ENCODE data around the gene LKAAEAR1. TPM values are rescaled to one million over a fixed set of nuclear protein-coding genes. Genes with fewer than 3 reads are reported as not detected.

LKAAEAR1 gene
- total RNA-seq, 1 donor from 2014 or later = 0.31 TPM

- Mint-ChIP-seq H3K36me3 (ENCODE audit: low read depth) (peaks cover 20% of the 10 kb centered on the region), H3K9me3 (no peaks in the 10 kb centered on the region), H3K4me3 (peak within 1 kb of the TSS; percentile 87), H3K4me1 (peaks cover 68% of the 10 kb centered on the region), H3K27me3 (peaks cover 3% of the 10 kb centered on the region), H3K27ac (peak within 1 kb of the TSS; percentile 89)
- POLR2A ChIA-PET = interaction anchor here (0.6 to 8.1 kb wide), 19 partner anchors 13 to 559 kb away, joined by 3 to 77 read pairs (median 6); partner anchors contain the start of genes LIME1, NPBWR2, PCMTD2 and PPDPF
- CTCF ChIA-PET = interaction anchor here (0.8 to 7.5 kb wide), 4 partner anchors 10 to 106 kb away, joined by 3 to 80 read pairs (median 3); partner anchors contain the start of gene TCEA2
- peak; percentile 49 for ATAC-seq (ENCODE audit: low read depth)
- DNase-seq = peak; percentile 86
- no peak for TF ChIP-seq CTCF (IDR thresholded peaks at IDR 0.05)
- intact Hi-C loops (cut with micrococcal nuclease) = loop anchor here (1.0 to 5.0 kb wide), 2 partner anchors 21 to 97 kb away; partner anchors contain the start of gene PRPF6
Measured at GRCh38 chr20:64079273-64080012, 4.8 kb downstream of the LKAAEAR1 start, which contains the start of gene RGS19. Gene RGS19, minus strand, starts transcription at chr20:64079518. Its CDS starts 2,632 bp downstream, at chr20:64076886.

GRCh38 chr20:64078934-64079272 lies 5.3 kb downstream of the LKAAEAR1 start:
- Mint-ChIP-seq H3K27me3 (no peaks in the 10 kb centered on the region), H3K4me3 (peak overlapping the region; percentile 87), H3K36me3 (ENCODE audit: low read depth) (peaks cover 25% of the 10 kb centered on the region), H3K4me1 (peaks cover 66% of the 10 kb centered on the region), H3K27ac (peak overlapping the region; percentile 89), H3K9me3 (no peaks in the 10 kb centered on the region)
- DNase-seq (no peak), ATAC-seq (ENCODE audit: low read depth) (no peak)
- ChIA-PET POLR2A (interaction anchor here (0.6 to 8.1 kb wide), 16 partner anchors 12 to 558 kb away, joined by 3 to 77 read pairs (median 6); partner anchors contain the start of genes LIME1, NPBWR2, PCMTD2 and PPDPF), CTCF (interaction anchor here (0.8 to 7.5 kb wide), 3 partner anchors 9 to 42 kb away, joined by 3 to 80 read pairs (median 3); partner anchors contain the start of gene TCEA2)
- intact Hi-C loops (cut with micrococcal nuclease) = loop anchor here (1.0 to 5.0 kb wide), 3 partner anchors 16 to 97 kb away; partner anchors contain the start of genes PRPF6 and TCEA2
- TF ChIP-seq CTCF (IDR thresholded peaks at IDR 0.05) = no peak

- intact Hi-C loops (cut with micrococcal nuclease) = loop anchor here (1.0 to 5.0 kb wide), 2 partner anchors 15 to 96 kb away; partner anchors contain the start of genes PRPF6 and TCEA2
- peak overlapping the region; percentile 89 for H3K27ac Mint-ChIP-seq
- H3K27me3 Mint-ChIP-seq = no peaks in the 10 kb centered on the region
- DNase-seq (peak; percentile 63), ATAC-seq (ENCODE audit: low read depth) (peak; percentile 49)
- ChIA-PET POLR2A (interaction anchor here (0.6 to 8.1 kb wide), 11 partner anchors 12 to 558 kb away, joined by 3 to 77 read pairs (median 8); partner anchors contain the start of genes NPBWR2, PPDPF, PRPF6 and SAMD10), CTCF (interaction anchor here (0.9 to 2.8 kb wide), 4 partner anchors 12 to 97 kb away, joined by 3 to 13 read pairs (median 6); partner anchors contain the start of gene PRPF6)
- no peaks in the 10 kb centered on the region for H3K9me3 Mint-ChIP-seq
- H3K4me1 Mint-ChIP-seq = peaks cover 66% of the 10 kb centered on the region
- peaks cover 33% of the 10 kb centered on the region for H3K36me3 Mint-ChIP-seq (ENCODE audit: low read depth)
- H3K4me3 Mint-ChIP-seq = peak overlapping the region; percentile 87
- TF ChIP-seq CTCF (IDR thresholded peaks at IDR 0.05) = no peak
Measured at GRCh38 chr20:64077876-64078551, 6.2 kb downstream of the LKAAEAR1 start.

GRCh38 chr20:64077541-64077875 lies 6.7 kb downstream of the LKAAEAR1 start:
- Mint-ChIP-seq H3K27ac (peak overlapping the region; percentile 89), H3K4me1 (peaks cover 62% of the 10 kb centered on the region), H3K27me3 (no peaks in the 10 kb centered on the region), H3K9me3 (no peaks in the 10 kb centered on the region), H3K36me3 (ENCODE audit: low read depth) (peaks cover 36% of the 10 kb centered on the region), H3K4me3 (peak overlapping the region; percentile 87)
- no peak for ATAC-seq (ENCODE audit: low read depth)
- ChIA-PET CTCF (interaction anchor here (1.4 to 2.8 kb wide), 3 partner anchors 11 to 97 kb away, joined by 3 to 13 read pairs (median 8); partner anchors contain the start of gene PRPF6), POLR2A (interaction anchor here (0.6 to 8.1 kb wide), 9 partner anchors 11 to 540 kb away, joined by 3 to 77 read pairs (median 8); partner anchors contain the start of genes PRPF6, SAMD10 and TCEA2)
- no peak for TF ChIP-seq CTCF (IDR thresholded peaks at IDR 0.05)
- intact Hi-C loops (cut with micrococcal nuclease) = loop anchor here (5.0 kb wide), 1 partner anchor 95 kb away; the partner anchor contains the start of gene PRPF6
- DNase-seq = no peak
